Left lung (tissue), 10 donors: ENCODE measurements around the gene RUFY4. TPM values are rescaled to one million over a fixed set of nuclear protein-coding genes. Genes with fewer than 3 reads are reported as not detected.

Experiments used
- ATAC-seq: fragments of 200-7000 bp; cut with Tn5 transposase; one replicate; pipeline ENCODE4 v1.9.1; 2020; ENCODE audit warnings: moderate library complexity
- DNase-seq, 4 donors: peaks; one replicate each; pipeline ENCODE4 v3.0.0-alpha.2; 2013 to 2020
- H3K27ac ChIP-seq, 2 donors: fragments of 200-600 bp; sonication (generic) in 1 of 2; one replicate each; pipeline versions ENCODE4 v1.5.0 to v1.8.0; 2020 to 2021
- H3K27me3 ChIP-seq, 2 donors: fragments of 200-600 bp; sonication (generic) in 1 of 2; one replicate each; pipeline versions ENCODE4 v1.5.0 to v1.8.0; 2020 to 2021
- H3K36me3 ChIP-seq, 2 donors: fragments of 200-600 bp; sonication (generic) in 1 of 2; one replicate each; pipeline versions ENCODE4 v1.5.0 to v1.8.0; 2020 to 2021
- H3K4me1 ChIP-seq, 2 donors: fragments of 200-600 bp; one replicate each; pipeline ENCODE4 v1.8.0; 2021
- H3K4me3 ChIP-seq, 2 donors: fragments of 200-600 bp; sonication (generic) in 1 of 2; one replicate each; pipeline versions ENCODE4 v1.5.0 to v1.8.0; 2020 to 2021; ENCODE audit warnings: mild to moderate bottlenecking in 1 of 2
- H3K9me3 ChIP-seq, 2 donors: fragments of 200-600 bp; sonication (generic) in 1 of 2; one replicate each; pipeline versions ENCODE4 v1.5.0 to v1.8.0; 2020 to 2021
- intact Hi-C, 2 donors: fragments of 100-400 bp; cut with DNase I; formaldehyde crosslinking; loops; one replicate each; pipeline versions ENCODE4 v1.11.2 to v1.14.2; 2022
- polyA plus RNA-seq, 6 donors: library from polyadenylated mRNA; unstranded; fragments of 120-200 nt; gene quantifications; one replicate each; pipeline ENCODE4 v1.2.1, GENCODE V29; 2013; ENCODE audit not compliant: insufficient read length in 6 of 6
- total RNA-seq, 2 donors: library from RNA; stranded (reverse); fragmentation: NEBNext Ultra II Directional; extraction: Animal tissue kit (Norgen Biotek cat#: 25700); gene quantifications; one replicate each; pipeline ENCODE4 v1.2.1, GENCODE V29; 2021
- TF ChIP-seq, protein P1 (sequence below), 2 donors: fragments of 200-600 bp; sonication (generic) in 1 of 2; IDR thresholded peaks; one replicate each; pipeline versions ENCODE4 v1.5.0 to v1.8.0; 2021; ENCODE audit warnings: antibody characterized with exemption in 2 of 2
- donor health status: DM: no; HTN: yes; CAD: no.
- donor health status: DM: no; HTN: no; CAD: no.

The RUFY4 gene
- total and polyA plus RNA-seq, 8 donors: 0.41 to 0.74 (median 0.51) TPM; not detected in 1

DNA sequence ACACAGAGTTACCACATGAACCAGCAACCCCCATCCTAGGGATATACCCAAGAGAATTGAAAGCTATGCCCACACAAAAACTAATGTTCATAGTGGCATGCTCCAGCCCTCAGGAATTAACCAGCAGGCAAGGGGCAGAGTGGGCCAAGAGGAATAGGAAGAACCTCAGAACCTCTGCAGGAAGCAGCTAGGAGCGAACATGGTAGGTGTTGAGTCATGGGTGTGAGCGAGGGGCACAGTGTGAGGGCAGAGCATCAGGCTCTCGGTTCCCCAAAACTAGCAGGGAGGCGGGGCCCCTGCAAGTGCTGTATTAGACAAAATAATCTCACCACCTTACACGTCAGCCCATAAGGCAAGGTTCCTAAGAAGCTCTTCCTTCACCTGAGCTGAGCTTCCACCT lies 5.6 kb upstream of the RUFY4 start:
- Histone ChIP-seq H3K4me3 (no peak overlapping the region), H3K9me3 (no peaks in the 10 kb centered on the region), H3K27me3 (peaks cover 0 to 15% of the 10 kb centered on the region in 2 donors), H3K27ac (no peak overlapping the region), H3K4me1 (peaks cover 0 to 13% of the 10 kb centered on the region in 2 donors), H3K36me3 (no peaks in the 10 kb centered on the region)
- ATAC-seq (peak; percentile 20), DNase-seq (no peak)
- TF ChIP-seq, protein P1, sequence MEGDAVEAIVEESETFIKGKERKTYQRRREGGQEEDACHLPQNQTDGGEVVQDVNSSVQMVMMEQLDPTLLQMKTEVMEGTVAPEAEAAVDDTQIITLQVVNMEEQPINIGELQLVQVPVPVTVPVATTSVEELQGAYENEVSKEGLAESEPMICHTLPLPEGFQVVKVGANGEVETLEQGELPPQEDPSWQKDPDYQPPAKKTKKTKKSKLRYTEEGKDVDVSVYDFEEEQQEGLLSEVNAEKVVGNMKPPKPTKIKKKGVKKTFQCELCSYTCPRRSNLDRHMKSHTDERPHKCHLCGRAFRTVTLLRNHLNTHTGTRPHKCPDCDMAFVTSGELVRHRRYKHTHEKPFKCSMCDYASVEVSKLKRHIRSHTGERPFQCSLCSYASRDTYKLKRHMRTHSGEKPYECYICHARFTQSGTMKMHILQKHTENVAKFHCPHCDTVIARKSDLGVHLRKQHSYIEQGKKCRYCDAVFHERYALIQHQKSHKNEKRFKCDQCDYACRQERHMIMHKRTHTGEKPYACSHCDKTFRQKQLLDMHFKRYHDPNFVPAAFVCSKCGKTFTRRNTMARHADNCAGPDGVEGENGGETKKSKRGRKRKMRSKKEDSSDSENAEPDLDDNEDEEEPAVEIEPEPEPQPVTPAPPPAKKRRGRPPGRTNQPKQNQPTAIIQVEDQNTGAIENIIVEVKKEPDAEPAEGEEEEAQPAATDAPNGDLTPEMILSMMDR (IDR thresholded peaks at IDR 0.05): no peak
- intact Hi-C loops: loop anchor here in 1 of 2 donors (10.0 kb wide), 1 partner anchor 279 kb away; no protein-coding TSS in a partner anchor

DNA sequence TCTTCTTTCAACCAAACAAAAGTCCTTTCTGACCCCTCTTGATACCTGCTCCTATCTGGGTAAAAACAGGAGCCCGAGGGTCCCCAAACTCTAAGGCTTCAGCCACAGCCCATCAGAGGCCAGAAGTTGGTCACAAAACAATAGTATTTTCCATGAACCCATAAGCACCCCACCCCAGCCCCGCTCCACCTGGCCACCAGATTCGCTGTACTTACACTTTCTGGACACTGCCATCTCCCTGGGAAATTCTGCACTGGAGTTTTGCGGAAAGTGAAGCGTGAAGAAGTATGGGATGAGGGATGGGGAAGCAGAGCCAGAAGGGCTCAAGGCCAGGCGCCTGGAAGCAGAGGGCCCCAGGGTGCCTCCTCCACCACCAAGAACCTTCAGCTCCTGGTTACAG lies 5.2 kb upstream of the RUFY4 start:
- TF ChIP-seq, protein P1 (IDR thresholded peaks at IDR 0.05): no peak
- Histone ChIP-seq H3K9me3 (no peaks in the 10 kb centered on the region), H3K4me3 (no peak overlapping the region), H3K27me3 (peaks cover 0 to 17% of the 10 kb centered on the region in 2 donors), H3K36me3 (no peaks in the 10 kb centered on the region), H3K27ac (no peak overlapping the region), H3K4me1 (peaks cover 0 to 15% of the 10 kb centered on the region in 2 donors)
- ATAC-seq (no peak), DNase-seq (no peak)
- intact Hi-C loops: loop anchor here in 1 of 2 donors (10.0 kb wide), 1 partner anchor 279 kb away; no protein-coding TSS in a partner anchor

DNA sequence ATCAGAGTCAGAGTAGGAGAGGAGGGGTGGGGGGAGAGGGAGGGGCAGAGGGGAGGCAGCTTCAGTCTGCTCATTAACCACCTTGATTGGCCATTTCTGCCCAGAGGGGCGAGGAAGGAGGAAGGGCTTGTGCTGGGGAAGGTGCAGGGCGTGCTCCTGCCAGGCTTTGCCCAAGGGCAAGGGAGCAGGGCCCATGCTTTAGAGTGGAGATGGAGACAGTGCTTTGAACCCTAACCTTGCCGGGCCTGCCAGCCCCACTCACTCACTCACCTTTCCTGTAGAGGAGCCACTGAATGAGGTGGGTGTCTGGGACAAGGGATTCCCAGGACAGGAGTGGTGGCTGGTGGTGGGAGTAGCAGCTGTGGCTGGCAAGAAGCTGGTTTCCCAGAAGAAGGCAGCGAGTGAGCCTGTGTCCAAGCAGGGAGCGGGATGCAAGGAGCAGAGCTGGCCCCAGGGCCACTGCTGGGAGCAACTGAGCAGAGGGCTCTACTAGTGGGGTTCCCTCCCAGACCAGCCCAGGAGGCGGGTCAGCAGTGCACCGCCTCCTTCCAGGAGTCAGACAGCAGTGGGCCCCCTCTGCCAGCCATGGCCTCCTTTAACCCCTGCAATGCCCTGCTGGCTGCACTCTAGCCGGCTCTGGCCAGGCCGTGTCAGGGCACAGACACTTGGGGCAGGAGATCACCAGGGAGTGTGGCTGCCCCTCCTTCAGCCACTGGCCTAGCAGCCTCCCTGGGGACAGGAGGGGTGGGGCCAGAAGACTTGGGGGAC lies 3.6 kb upstream of the RUFY4 start:
- Histone ChIP-seq H3K4me1 (peaks cover 0 to 15% of the 10 kb centered on the region in 2 donors), H3K27ac (no peak overlapping the region), H3K27me3 (peaks cover 0 to 17% of the 10 kb centered on the region in 2 donors), H3K36me3 (no peaks in the 10 kb centered on the region), H3K4me3 (no peak overlapping the region), H3K9me3 (no peaks in the 10 kb centered on the region)
- ATAC-seq: no peak
- DNase-seq: peak in 1 of 4 donors; percentile 67
- TF ChIP-seq, protein P1 (IDR thresholded peaks at IDR 0.05): no peak
- intact Hi-C loops: loop anchor here in 1 of 2 donors (10.0 kb wide), 1 partner anchor 281 kb away; no protein-coding TSS in a partner anchor

DNA sequence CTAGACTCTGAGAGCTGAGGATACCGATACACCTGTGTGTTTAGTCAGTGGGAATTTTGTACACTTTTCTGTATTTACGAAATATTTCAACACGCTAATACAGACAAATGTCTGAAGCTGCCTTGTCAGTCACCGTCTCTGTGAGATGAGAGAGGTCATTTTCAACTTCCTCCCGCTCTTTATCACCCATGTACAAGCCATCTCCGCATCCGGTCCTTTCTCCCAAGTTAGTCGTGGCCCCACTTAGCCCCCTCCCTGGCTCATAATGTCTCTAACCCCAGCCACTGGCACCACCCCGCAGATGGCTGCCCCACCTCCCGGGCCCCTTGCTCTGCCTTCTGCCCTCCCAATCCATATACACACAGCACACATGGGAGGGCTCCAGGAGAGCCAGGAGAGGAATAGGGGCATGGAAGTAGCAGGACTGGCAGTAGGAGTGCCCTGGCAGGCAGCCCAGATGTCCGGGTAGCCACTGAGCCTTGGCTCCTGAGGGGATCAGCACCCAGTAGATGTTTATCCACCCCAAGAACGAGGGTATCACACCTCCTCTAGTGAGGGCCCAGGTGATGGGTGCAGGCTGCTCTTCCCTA lies 2.0 kb upstream of the RUFY4 start:
- Histone ChIP-seq H3K27me3 (peaks cover 0 to 17% of the 10 kb centered on the region in 2 donors), H3K36me3 (no peaks in the 10 kb centered on the region), H3K4me3 (no peak overlapping the region), H3K9me3 (no peaks in the 10 kb centered on the region), H3K27ac (no peak overlapping the region), H3K4me1 (peaks cover 0 to 15% of the 10 kb centered on the region in 2 donors)
- ATAC-seq (no peak), DNase-seq (peak in 1 of 4 donors; percentile 59)
- intact Hi-C loops: loop anchor here in 1 of 2 donors (10.0 kb wide), 1 partner anchor 282 kb away; no protein-coding TSS in a partner anchor
- TF ChIP-seq, protein P1 (IDR thresholded peaks at IDR 0.05): no peak

DNA sequence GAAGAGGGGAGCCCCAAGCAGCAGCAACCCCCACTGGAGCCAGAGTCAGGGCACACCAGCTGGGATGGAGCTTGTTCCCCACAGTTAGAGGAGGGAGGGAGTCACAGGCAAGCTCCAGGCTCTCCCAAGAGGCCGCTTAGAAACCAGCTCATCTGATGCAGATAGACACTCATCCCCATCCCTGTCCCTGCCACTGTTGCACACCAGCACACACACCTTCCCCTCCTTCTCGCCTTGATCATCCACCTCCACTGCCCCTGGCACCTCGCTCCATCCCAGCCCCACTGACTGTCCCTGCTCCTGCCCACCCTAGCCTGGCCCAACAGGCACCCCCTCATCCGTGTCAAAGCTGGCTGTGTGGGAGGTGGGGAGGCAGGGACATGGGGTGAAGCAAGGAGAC lies 1.5 kb upstream of the RUFY4 start:
- no peaks in the 10 kb centered on the region for H3K36me3 ChIP-seq
- ATAC-seq (no peak), DNase-seq (no peak)
- no peak overlapping the region for H3K27ac ChIP-seq
- no peak overlapping the region for H3K4me3 ChIP-seq
- H3K27me3 ChIP-seq: peaks cover 0 to 17% of the 10 kb centered on the region in 2 donors
- no peaks in the 10 kb centered on the region for H3K9me3 ChIP-seq
- H3K4me1 ChIP-seq: peaks cover 0 to 17% of the 10 kb centered on the region in 2 donors
- TF ChIP-seq, protein P1 (IDR thresholded peaks at IDR 0.05): no peak
- intact Hi-C loops: loop anchor here in 1 of 2 donors (10.0 kb wide), 1 partner anchor 283 kb away; no protein-coding TSS in a partner anchor
